ENCODE data around the gene CENPA. TPM values are rescaled to one million over a fixed set of nuclear protein-coding genes. Genes with fewer than 3 reads are reported as not detected.

CENPA gene
- 3.7 TPM for polyA plus RNA-seq (2012; ENCODE audit: insufficient read depth, insufficient read length, low read depth)

GRCh38 chr2:26785431-26786206 lies at the start of gene CENPA:
Gene CENPA, plus strand, starts transcription at chr2:26786056. Its CDS starts 141 bp downstream, at chr2:26786197.
- no peaks in the 10 kb centered on the region for H3K27me3 ChIP-seq
- H3K4me1 ChIP-seq, result no peaks in the 10 kb centered on the region
- H3K4me3 ChIP-seq (ENCODE audit: low read depth, low read length), result peak within 1 kb of the TSS; percentile 77
- no peaks in the 10 kb centered on the region for H3K9me3 ChIP-seq
- DNase-seq, result peak; percentile 97
- 0 out of 2 replicates have a peak, but pooled peaks have one; percentile 6 for TF ChIP-seq CTCF (IDR thresholded peaks at IDR 0.05; ENCODE audit: low read depth, low read length)
- peaks cover 31% of the 10 kb centered on the region for H3K36me3 ChIP-seq

- DNase-seq, result no peak
- Histone ChIP-seq H3K9me3 (no peaks in the 10 kb centered on the region), H3K27me3 (no peaks in the 10 kb centered on the region), H3K4me1 (peaks cover 10% of the 10 kb centered on the region), H3K36me3 (no peaks in the 10 kb centered on the region; the same call in 1 of the 2 replicates), H3K4me3 (ENCODE audit: low read depth, low read length) (no peak overlapping the region)
- TF ChIP-seq CTCF (IDR thresholded peaks at IDR 0.05; ENCODE audit: low read depth, low read length), result no peak
These were observed 48.6 kb upstream of the CENPA start for GRCh38 chr2:26737221-26737620.

GRCh38 chr2:26738481-26738880 lies 47.4 kb upstream of the CENPA start:
- peaks cover 10% of the 10 kb centered on the region for H3K4me1 ChIP-seq
- no peaks in the 10 kb centered on the region for H3K9me3 ChIP-seq
- DNase-seq, result no peak
- no peaks in the 10 kb centered on the region; the same call in 1 of the 2 replicates for H3K36me3 ChIP-seq
- no peaks in the 10 kb centered on the region for H3K27me3 ChIP-seq
- H3K4me3 ChIP-seq (ENCODE audit: low read depth, low read length), result no peak overlapping the region
- TF ChIP-seq CTCF (IDR thresholded peaks at IDR 0.05; ENCODE audit: low read depth, low read length), result no peak

GRCh38 chr2:26739514-26739913 lies 46.3 kb upstream of the CENPA start:
- Histone ChIP-seq H3K4me1 (peaks cover 10% of the 10 kb centered on the region), H3K27me3 (no peaks in the 10 kb centered on the region), H3K4me3 (ENCODE audit: low read depth, low read length) (no peak overlapping the region), H3K36me3 (no peaks in the 10 kb centered on the region; the same call in 1 of the 2 replicates), H3K9me3 (no peaks in the 10 kb centered on the region)
- TF ChIP-seq CTCF (IDR thresholded peaks at IDR 0.05; ENCODE audit: low read depth, low read length), result no peak
- no peak for DNase-seq

GRCh38 chr2:26740346-26740745 lies 45.5 kb upstream of the CENPA start:
- no peak overlapping the region for H3K4me3 ChIP-seq (ENCODE audit: low read depth, low read length)
- H3K36me3 ChIP-seq, result no peaks in the 10 kb centered on the region; the same call in 1 of the 2 replicates
- H3K9me3 ChIP-seq, result no peaks in the 10 kb centered on the region
- no peaks in the 10 kb centered on the region for H3K27me3 ChIP-seq
- DNase-seq, result no peak
- peaks cover 10% of the 10 kb centered on the region for H3K4me1 ChIP-seq
- TF ChIP-seq CTCF (IDR thresholded peaks at IDR 0.05; ENCODE audit: low read depth, low read length), result no peak

- H3K4me1 ChIP-seq, result peaks cover 10% of the 10 kb centered on the region
- DNase-seq, result no peak
- no peaks in the 10 kb centered on the region for H3K9me3 ChIP-seq
- H3K36me3 ChIP-seq, result no peaks in the 10 kb centered on the region; the same call in 1 of the 2 replicates
- no peak for TF ChIP-seq CTCF (IDR thresholded peaks at IDR 0.05; ENCODE audit: low read depth, low read length)
- H3K4me3 ChIP-seq (ENCODE audit: low read depth, low read length), result no peak overlapping the region
- H3K27me3 ChIP-seq, result no peaks in the 10 kb centered on the region
These were observed 45.0 kb upstream of the CENPA start for GRCh38 chr2:26740890-26741302.

Data from BE2C (cell line).